GM12878 (cell line): ENCODE data around the gene ABT1. TPM values are rescaled to one million over a fixed set of nuclear protein-coding genes. Genes with fewer than 3 reads are reported as not detected.

Experiments
- ATAC-seq: fragments of 200-7000 bp; cut with Tn5 transposase; 3 replicates; pipeline ENCODE4 v1.9.1; 2020; ENCODE audit warnings: mild to moderate bottlenecking, moderate library complexity
- BruUV-seq: library from RNA; stranded (reverse); fragments of 400-500 nt; replicated peaks from 2 replicates; lab custom pipeline; 2021; lab: Mats Ljungman, UMichigan
- CTCF ChIA-PET: fragments of 300-600 bp; sonication (Branson Sonifier 250); formaldehyde crosslinking; extraction: SDS; loops from one replicate; lab custom pipeline; 2021; ENCODE audit warnings: inconsistent platforms; lab: Yijun Ruan, JAX
- POLR2A ChIA-PET: fragments of 350-600 bp; formaldehyde crosslinking; extraction: SDS; loops from one replicate; lab custom pipeline; 2021; ENCODE audit warnings: inconsistent platforms; lab: Charles Lee
- RAD21 ChIA-PET: fragments of 300-600 bp; sonication (Branson Sonifier 250); formaldehyde crosslinking; loops from one replicate; lab custom pipeline; 2023; ENCODE audit warnings: antibody characterized with exemption; ENCODE audit not compliant: unreplicated experiment; lab: Charles Lee
- SMC1A ChIA-PET: fragments of 300-600 bp; sonication (Branson Sonifier 250); formaldehyde crosslinking; loops from one replicate; lab custom pipeline; 2023; ENCODE audit not compliant: unreplicated experiment, uncharacterized antibody; lab: Charles Lee
- DNase-seq: peaks from one replicate; pipeline ENCODE4 v3.0.0-alpha.2; 2011; ENCODE audit warnings: low read depth, low spot score
- FAIRE-seq: peaks from 3 replicates; lab custom pipeline; 2011; peaks lifted over from hg19 to GRCh38; lab: Jason Lieb, UNC
- H2AFZ ChIP-seq: 2 replicates; pipeline ENCODE4 v1.6.0; 2011; ENCODE audit warnings: low read depth, low read length, control low read depth; ENCODE audit not compliant: control insufficient read depth
- H3K27ac ChIP-seq: 2 replicates; pipeline ENCODE4 v1.5.1; 2011; ENCODE audit warnings: control low read depth; ENCODE audit not compliant: control insufficient read depth, insufficient read depth
- H3K27me3 ChIP-seq, 2 experiments: replicated peaks in 1 of 2; 2 replicates each; pipeline versions ENCODE4 v1.6.0 to v1.6.1; 2011; ENCODE audit warnings: low read length in 1 of 2; ENCODE audit not compliant: control insufficient read depth in 2 of 2, insufficient read depth in 2 of 2
- H3K36me3 ChIP-seq, 2 experiments: 2 replicates each; pipeline ENCODE4 v1.5.1; 2011; ENCODE audit warnings: low read length in 1 of 2; ENCODE audit not compliant: control insufficient read depth in 2 of 2, insufficient read depth in 2 of 2
- H3K4me1 ChIP-seq: 2 replicates; pipeline ENCODE4 v1.6.1; 2011; ENCODE audit warnings: mild to moderate bottlenecking, low read length, moderate library complexity, mixed read lengths; ENCODE audit not compliant: control insufficient read depth, insufficient read depth
- H3K4me2 ChIP-seq: 2 replicates; pipeline ENCODE4 v1.6.0; 2011; ENCODE audit warnings: control low read depth; ENCODE audit not compliant: control insufficient read depth, insufficient read depth
- H3K4me3 ChIP-seq: fragments of 200-600 bp; sonication (generic); 2 replicates; pipeline ENCODE4 v1.5.1; 2016
- H3K79me2 ChIP-seq: 2 replicates; pipeline ENCODE4 v1.6.0; 2011; ENCODE audit warnings: low read length; ENCODE audit not compliant: control insufficient read depth, insufficient read depth
- H3K9ac ChIP-seq: 2 replicates; pipeline ENCODE4 v1.8.0; 2011; ENCODE audit warnings: low read length, control low read depth, mixed read lengths; ENCODE audit not compliant: control insufficient read depth, insufficient read depth
- H3K9me3 ChIP-seq: replicated peaks from 3 replicates; pipeline ENCODE4 v1.5.1; 2011; ENCODE audit warnings: mild to moderate bottlenecking, low read length; ENCODE audit not compliant: control insufficient read depth, insufficient read depth
- H4K20me1 ChIP-seq: 2 replicates; pipeline ENCODE4 v1.6.0; 2011; ENCODE audit not compliant: control insufficient read depth, insufficient read depth
- CTCF ChIP-seq, 3 experiments: IDR thresholded peaks in 2 of 3; conservative IDR thresholded peaks in 1 of 3; 2 replicates each; pipeline ENCODE4 v1.5.1; 2011; ENCODE audit warnings: low read depth in 3 of 3, low read length in 3 of 3, mild to moderate bottlenecking in 3 of 3, control low read depth in 2 of 3, moderate library complexity in 2 of 3, inconsistent platforms in 1 of 3, mixed read lengths in 1 of 3; ENCODE audit not compliant: control insufficient read depth in 2 of 3, insufficient read depth in 1 of 3; ENCODE audit errors: extremely low read depth in 1 of 3
- HSF1 ChIP-seq: fragments of 150-350 bp; IDR thresholded peaks from 2 replicates; pipeline ENCODE4 v1.6.1; 2014; ENCODE audit warnings: mild to moderate bottlenecking, low read depth, low read length
- MTA3 ChIP-seq: IDR thresholded peaks from 2 replicates; pipeline ENCODE4 v1.6.1; 2012; ENCODE audit warnings: low read length, inconsistent platforms, borderline replicate concordance
- NR2F1 ChIP-seq: fragments of 450-650 bp; conservative IDR thresholded peaks from 2 replicates; pipeline ENCODE4 v1.6.1; 2017; ENCODE audit warnings: mild to moderate bottlenecking
- PAX8 ChIP-seq: fragments of 450-650 bp; IDR thresholded peaks from 2 replicates; pipeline ENCODE4 v1.6.1; 2017; ENCODE audit warnings: mild to moderate bottlenecking, moderate library complexity
- RELA ChIP-seq: fragments of 450-650 bp; IDR thresholded peaks from 2 replicates; pipeline ENCODE4 v1.8.0; 2014; ENCODE audit warnings: borderline replicate concordance; ENCODE audit not compliant: partially characterized antibody
- SRF ChIP-seq, 2 experiments: IDR thresholded peaks; 2 replicates each; pipeline ENCODE4 v1.6.1; 2011; ENCODE audit warnings: low read depth in 2 of 2, low read length in 2 of 2, mild to moderate bottlenecking in 1 of 2, moderate library complexity in 1 of 2
- SUZ12 ChIP-seq: fragments of 200-600 bp; sonication (generic); IDR thresholded peaks from one replicate; pipeline ENCODE4 v1.6.1; 2018; ENCODE audit warnings: antibody characterized with exemption, mild to moderate bottlenecking; ENCODE audit not compliant: unreplicated experiment
- TCF3 ChIP-seq: IDR thresholded peaks from 2 replicates; pipeline ENCODE4 v1.6.1; 2012; ENCODE audit warnings: low read depth, mild to moderate bottlenecking, low read length, borderline replicate concordance; ENCODE audit not compliant: insufficient read depth
- ZNF24 ChIP-seq: fragments of 450-650 bp; IDR thresholded peaks from 2 replicates; pipeline ENCODE4 v1.6.1; 2017; ENCODE audit warnings: antibody characterized with exemption, mild to moderate bottlenecking
- WGBS: methylation state at CpG from one replicate; pipeline ENCODE4 v1.1.6; 2016; ENCODE audit warnings: low lambda C conversion rate; ENCODE audit not compliant: insufficient replicate concordance, insufficient coverage; ENCODE audit errors: missing lambda C conversion rate; 5-methylcytosine and 5-hydroxymethylcytosine counted together
- in situ Hi-C: fragments of 300-500 bp; cut with MboI; formaldehyde crosslinking; loops from 9 replicates; pipeline ENCODE4 v1.14.3; 2018; ENCODE audit warnings: mixed read lengths
- intact Hi-C: fragments of 100-400 bp; cut with micrococcal nuclease; formaldehyde crosslinking; loops from one replicate; pipeline ENCODE4 v1.14.2; 2022; ENCODE audit not compliant: unreplicated experiment
- polyA plus RNA-seq, 11 experiments: library from polyadenylated mRNA; depleted of rRNA in 4 of 11; unstranded in 6 of 11; stranded (reverse) in 5 of 11; fragments of >200 nt; fragmentation: Nextera tagmentation in 4 of 11; fragmentation: Illumina TruSeq in 1 of 11; extraction: Ambion mirVana in 4 of 11; extraction: Trizol in 1 of 11; gene quantifications; 1 replicate in 1 of 11; 2 replicates in 10 of 11; pipeline versions ENCODE4 v1.2.1 to v1.2.3, GENCODE V29; 2011 to 2016; ENCODE audit warnings: inconsistent platforms in 2 of 11, missing spikeins in 2 of 11, low read depth in 1 of 11
- total RNA-seq, 4 experiments: library from RNA; depleted of rRNA in 3 of 4; stranded (reverse); fragments of >200 nt in 3 of 4; fragmentation: Illumina TruSeq in 1 of 4; extraction: Trizol in 1 of 4; gene quantifications; 2 replicates each; pipeline versions ENCODE4 v1.2.1 to v1.2.3, GENCODE V29; 2013 to 2021
- TF ChIP-seq, protein P1 (sequence below): fragments of 450-650 bp; IDR thresholded peaks from 2 replicates; pipeline ENCODE4 v1.6.1; 2017; ENCODE audit warnings: low read depth, mild to moderate bottlenecking, moderate library complexity
- TF ChIP-seq, protein P2 (sequence below): fragments of 450-650 bp; IDR thresholded peaks from 2 replicates; pipeline ENCODE4 v1.6.1; 2017; ENCODE audit warnings: mild to moderate bottlenecking
- TF ChIP-seq, protein P3 (sequence below): IDR thresholded peaks from 2 replicates; pipeline ENCODE4 v1.6.1; 2012; ENCODE audit warnings: low read depth, low read length, improper control_type of control experiment

ABT1 gene
- total and polyA plus RNA-seq, 10 of the 15 experiments (the other 5 are each of a cell fraction or from before 2014, with no cell fraction given), result 8.4 to 43.5 (median 28.2) TPM

DNA sequence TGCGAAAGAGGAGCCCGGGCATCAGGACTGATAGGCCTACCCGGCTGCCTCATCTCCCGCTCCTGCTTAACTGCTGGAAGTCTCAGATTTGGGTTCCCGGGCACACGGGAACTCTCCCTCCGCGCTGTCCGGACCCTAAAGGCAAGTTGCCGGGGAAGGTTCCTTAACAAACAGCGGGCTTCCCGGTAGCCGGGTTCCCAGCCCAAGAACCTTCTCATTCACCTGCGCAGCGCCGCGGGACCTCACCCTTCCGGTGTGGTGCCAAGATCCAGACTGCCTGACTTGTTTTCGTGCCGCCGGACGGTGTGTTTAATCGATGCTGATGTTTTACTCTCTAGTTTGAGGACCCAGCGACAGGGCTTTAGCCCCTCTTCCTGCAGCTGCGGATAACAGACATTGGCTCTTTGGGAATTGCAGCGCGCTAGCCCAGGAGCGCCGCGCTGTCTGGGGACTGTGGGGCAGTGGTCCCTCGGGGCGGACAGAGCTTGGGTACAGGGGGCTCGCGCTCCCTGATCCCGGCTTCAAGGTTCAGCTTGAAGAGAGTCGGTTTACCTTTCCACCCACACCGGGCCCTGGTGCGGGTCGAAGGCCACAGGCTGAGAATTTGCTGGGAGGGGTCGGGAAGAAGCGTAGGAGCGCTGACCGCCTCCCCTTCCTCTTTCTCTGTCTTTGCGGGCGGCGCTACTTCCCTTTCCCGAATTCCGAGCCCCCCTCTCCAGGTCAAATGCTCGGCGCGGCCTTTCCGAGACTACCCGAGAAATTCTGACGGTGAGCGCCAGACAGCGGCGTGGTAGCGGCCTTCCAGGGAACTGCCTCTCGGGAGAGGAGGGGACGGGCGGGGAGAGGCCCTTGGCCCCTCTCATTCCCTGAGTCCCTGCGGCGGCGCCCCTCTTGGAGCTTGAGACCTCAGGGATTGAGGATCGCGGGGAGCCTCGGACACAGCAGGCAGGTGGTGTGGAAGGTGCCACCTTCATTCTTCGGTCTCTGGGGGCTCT is 17.2 kb downstream of the ABT1 start (continued):
- no peak for TF ChIP-seq CTCF (IDR thresholded peaks at IDR 0.05 in 2 of 3, conservative IDR thresholded peaks at IDR 0.05 in 1 of 3; ENCODE audit: control insufficient read depth in 2 of 3, extremely low read depth in 1 of 3, insufficient read depth in 1 of 3, low read depth in 3 of 3, low read length in 3 of 3)

DNA sequence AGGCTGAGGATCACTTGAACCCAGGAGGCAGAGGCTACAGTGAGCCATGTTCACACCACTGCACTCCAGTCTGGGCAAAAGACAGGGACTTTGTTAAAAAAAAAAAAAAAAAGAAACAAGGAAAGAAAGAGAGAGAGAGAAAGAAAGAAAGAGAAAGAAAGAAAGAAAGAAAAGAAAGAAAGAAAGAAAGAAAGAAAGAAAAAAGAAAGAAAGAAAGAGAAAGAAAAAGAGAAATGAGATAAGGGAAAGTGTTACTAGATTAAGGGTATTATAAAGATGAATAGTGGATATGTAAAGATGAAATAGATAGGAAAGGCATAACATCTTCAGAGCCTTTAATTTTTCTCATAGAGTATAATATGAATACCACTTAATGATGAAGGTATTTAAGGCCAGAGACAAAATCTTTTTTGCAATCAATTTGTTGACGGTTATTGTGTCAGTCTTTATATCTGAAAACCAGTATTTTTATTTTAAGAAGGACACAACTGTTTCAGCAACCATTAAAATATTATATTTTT is 26.6 kb downstream of the ABT1 start:
- Histone ChIP-seq H3K4me2 (no peak overlapping the region), H2AFZ (no peak overlapping the region), H3K4me3 (no peak overlapping the region), H4K20me1 (no peaks in the 10 kb centered on the region), H3K27ac (no peak overlapping the region), H3K27me3 (no peaks in the 10 kb centered on the region), H3K79me2 (no peaks in the 10 kb centered on the region), H3K4me1 (no peaks in the 10 kb centered on the region), H3K9me3 (no peaks in the 10 kb centered on the region; the same call in 2 of the 3 replicates), H3K9ac (no peak overlapping the region), H3K36me3 (no peaks in the 10 kb centered on the region)
- ATAC-seq, result no peak
- DNase-seq, result no peak
- intact Hi-C loops, result no loop called here
- ChIA-PET POLR2A (no interaction called here), CTCF (interaction anchor here (1.1 kb wide), 1 partner anchor 9 kb away, joined by 3 read pairs; no protein-coding TSS in a partner anchor), SMC1A (no interaction called here), RAD21 (no interaction called here)
- no peak for FAIRE-seq
- in situ Hi-C loops, result no loop called here
- WGBS, result 5% methylated on average over 1 of the region's 1 CpG
- BruUV-seq, result no TSS peak
- TF ChIP-seq, protein P1, sequence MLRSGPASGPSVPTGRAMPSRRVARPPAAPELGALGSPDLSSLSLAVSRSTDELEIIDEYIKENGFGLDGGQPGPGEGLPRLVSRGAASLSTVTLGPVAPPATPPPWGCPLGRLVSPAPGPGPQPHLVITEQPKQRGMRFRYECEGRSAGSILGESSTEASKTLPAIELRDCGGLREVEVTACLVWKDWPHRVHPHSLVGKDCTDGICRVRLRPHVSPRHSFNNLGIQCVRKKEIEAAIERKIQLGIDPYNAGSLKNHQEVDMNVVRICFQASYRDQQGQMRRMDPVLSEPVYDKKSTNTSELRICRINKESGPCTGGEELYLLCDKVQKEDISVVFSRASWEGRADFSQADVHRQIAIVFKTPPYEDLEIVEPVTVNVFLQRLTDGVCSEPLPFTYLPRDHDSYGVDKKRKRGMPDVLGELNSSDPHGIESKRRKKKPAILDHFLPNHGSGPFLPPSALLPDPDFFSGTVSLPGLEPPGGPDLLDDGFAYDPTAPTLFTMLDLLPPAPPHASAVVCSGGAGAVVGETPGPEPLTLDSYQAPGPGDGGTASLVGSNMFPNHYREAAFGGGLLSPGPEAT, result no peak
- no peak for TF ChIP-seq SRF (IDR thresholded peaks at IDR 0.05; ENCODE audit: low read depth in 2 of 2, low read length in 2 of 2)
- no peak for TF ChIP-seq PAX8
- no peak for TF ChIP-seq NR2F1
- TF ChIP-seq MTA3, result no peak
- TF ChIP-seq HSF1, result no peak
- TF ChIP-seq TCF3, result no peak
- TF ChIP-seq ZNF24, result no peak
- no peak for TF ChIP-seq RELA
- TF ChIP-seq, protein P2, sequence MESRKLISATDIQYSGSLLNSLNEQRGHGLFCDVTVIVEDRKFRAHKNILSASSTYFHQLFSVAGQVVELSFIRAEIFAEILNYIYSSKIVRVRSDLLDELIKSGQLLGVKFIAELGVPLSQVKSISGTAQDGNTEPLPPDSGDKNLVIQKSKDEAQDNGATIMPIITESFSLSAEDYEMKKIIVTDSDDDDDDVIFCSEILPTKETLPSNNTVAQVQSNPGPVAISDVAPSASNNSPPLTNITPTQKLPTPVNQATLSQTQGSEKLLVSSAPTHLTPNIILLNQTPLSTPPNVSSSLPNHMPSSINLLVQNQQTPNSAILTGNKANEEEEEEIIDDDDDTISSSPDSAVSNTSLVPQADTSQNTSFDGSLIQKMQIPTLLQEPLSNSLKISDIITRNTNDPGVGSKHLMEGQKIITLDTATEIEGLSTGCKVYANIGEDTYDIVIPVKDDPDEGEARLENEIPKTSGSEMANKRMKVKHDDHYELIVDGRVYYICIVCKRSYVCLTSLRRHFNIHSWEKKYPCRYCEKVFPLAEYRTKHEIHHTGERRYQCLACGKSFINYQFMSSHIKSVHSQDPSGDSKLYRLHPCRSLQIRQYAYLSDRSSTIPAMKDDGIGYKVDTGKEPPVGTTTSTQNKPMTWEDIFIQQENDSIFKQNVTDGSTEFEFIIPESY, result no peak
- no peak for TF ChIP-seq SUZ12
- TF ChIP-seq, protein P3, sequence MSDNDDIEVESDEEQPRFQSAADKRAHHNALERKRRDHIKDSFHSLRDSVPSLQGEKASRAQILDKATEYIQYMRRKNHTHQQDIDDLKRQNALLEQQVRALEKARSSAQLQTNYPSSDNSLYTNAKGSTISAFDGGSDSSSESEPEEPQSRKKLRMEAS, result no peak
